ENCODE data around the gene EFCAB14.
"Not testable (repeated sequence)": the region's sequence is repeated elsewhere in the genome, so short reads cannot be mapped to it uniquely, and the experiment has no call there.

EFCAB14 gene

GRCh38 chr1:46747683-46748288 lies 28.9 kb upstream of the EFCAB14 start:
- H3K9me3 Mint-ChIP-seq: no peaks in the 10 kb centered on the region
- no peak overlapping the region for H3K4me3 Mint-ChIP-seq
- H3K4me1 Mint-ChIP-seq: no peaks in the 10 kb centered on the region
- H3K27me3 Mint-ChIP-seq: peaks cover 29 to 44% of the 10 kb centered on the region in 2 donors
- H3K27ac Mint-ChIP-seq: no peak overlapping the region
- ATAC-seq (replicated peaks) (peak in 1 of 2 donors; percentile 43), DNase-seq (no peak)
- no peaks in the 10 kb centered on the region for H3K36me3 Mint-ChIP-seq

DNA sequence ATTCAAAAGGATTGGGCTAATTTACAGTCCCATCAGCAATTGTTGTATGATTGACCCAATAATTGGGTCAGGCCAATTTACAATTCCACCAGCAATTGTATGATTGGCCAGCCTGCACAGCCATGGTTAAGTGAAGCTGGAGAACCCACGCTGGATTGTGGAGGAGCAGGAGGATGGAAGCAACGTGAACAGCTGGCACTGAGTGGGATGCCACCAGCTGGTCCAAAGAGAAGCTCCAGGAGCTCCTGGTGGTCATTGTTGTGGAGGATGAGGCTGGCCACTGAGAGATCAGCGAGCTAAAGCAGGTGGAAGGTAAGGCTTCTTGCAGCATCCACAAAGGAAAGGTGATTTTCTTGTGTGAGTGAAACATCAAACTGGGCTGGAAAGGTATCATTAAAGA lies 23.2 kb upstream of the EFCAB14 start:
- Mint-ChIP-seq H3K4me3 (no peak overlapping the region), H3K9me3 (no peaks in the 10 kb centered on the region), H3K36me3 (no peaks in the 10 kb centered on the region), H3K27ac (no peak overlapping the region), H3K27me3 (peaks cover 24 to 30% of the 10 kb centered on the region in 2 donors), H3K4me1 (no peaks in the 10 kb centered on the region)
- DNase-seq (no peak), ATAC-seq (replicated peaks) (no peak)

DNA sequence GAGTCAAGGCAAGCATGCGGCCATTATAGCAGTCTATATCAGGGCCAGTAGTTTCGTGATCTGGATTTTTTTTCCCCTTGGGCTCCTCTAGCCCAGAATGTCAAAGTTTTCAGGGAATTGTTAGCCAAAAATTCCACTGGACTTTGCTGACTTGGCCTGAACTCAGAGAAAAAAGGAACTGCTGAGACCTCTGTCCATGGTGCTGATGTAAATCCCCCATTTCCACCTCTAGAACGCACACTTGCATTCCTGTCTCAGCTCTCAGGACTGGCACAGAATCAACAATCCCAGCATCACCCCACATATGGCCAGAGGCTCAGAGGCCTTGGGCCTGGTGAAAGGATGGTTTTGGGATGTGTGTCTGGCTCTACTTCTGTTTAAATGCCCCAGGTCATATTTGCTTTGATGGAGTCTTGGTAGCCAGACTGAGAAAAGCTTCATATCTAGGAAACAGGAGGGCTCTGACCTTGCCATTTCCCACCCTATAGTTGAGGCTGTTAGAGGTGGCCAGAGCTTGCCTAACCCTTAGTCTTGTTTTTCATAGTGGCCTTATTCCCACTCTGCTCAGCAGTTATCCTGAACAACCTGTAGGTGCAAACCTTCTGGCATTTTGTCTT lies 16.9 kb upstream of the EFCAB14 start:
- Mint-ChIP-seq H3K36me3 (no peaks in the 10 kb centered on the region), H3K4me1 (no peaks in the 10 kb centered on the region), H3K27ac (no peak overlapping the region), H3K27me3 (peaks cover 25 to 26% of the 10 kb centered on the region in 2 donors), H3K9me3 (peaks cover 9 to 10% of the 10 kb centered on the region in 2 donors), H3K4me3 (no peak overlapping the region)
- peak; percentile 29 to 41 for ATAC-seq (replicated peaks)
- DNase-seq: no peak

DNA sequence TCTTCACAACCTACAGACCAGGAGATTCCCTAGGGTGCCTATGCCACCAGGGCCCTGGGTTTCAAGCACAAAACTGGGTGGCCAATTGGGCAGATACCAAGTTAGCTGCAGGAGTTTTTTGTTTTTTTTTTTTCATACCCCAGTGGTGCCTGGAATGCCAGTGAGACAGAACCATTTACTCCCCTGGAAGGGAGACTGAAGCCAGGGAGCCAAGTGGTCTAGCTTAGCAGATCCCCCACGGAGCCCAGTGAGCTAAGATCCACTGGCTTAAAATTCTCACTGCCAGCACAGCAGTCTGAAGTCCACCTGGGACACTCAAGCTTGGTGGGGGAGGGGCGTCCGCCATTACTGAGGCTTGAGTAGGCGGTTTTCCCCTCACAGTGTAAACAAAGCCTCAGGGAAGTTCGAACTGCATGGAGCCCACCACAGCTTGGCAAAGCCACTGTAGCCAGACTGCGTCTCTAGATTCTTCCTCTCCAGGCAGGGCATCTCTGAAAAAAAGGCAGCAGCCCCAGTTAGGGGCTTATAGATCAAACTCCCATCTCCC lies 9.5 kb upstream of the EFCAB14 start:
- ATAC-seq (replicated peaks); DNase-seq: not testable (repeated sequence)
- peaks cover 56 to 72% of the 10 kb centered on the region in 2 donors for H3K27me3 Mint-ChIP-seq

DNA sequence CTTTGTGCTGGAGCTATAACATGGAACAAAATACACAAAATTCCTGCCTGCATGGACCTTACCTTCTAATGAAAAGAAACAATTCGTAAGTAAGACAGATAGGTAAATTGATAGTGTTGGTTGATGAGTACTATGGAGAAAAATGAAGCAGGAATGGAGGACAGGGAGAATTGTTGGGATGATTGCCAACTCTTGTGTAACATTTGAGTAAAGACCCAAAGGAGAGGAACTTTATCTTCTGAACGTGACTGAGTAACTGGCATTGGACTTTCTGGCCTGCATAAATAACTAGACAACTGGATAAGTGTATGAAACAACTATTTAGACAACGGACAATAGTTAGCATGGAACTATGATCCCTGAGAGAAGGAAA lies 6.8 kb upstream of the EFCAB14 start:
- no peak overlapping the region for H3K4me3 Mint-ChIP-seq
- H3K27ac Mint-ChIP-seq: no peak overlapping the region
- H3K9me3 Mint-ChIP-seq: peaks cover 3 to 4% of the 10 kb centered on the region in 2 donors
- H3K36me3 Mint-ChIP-seq: no peaks in the 10 kb centered on the region
- ATAC-seq (replicated peaks) (no peak), DNase-seq (no peak)
- peaks cover 46 to 49% of the 10 kb centered on the region in 2 donors for H3K27me3 Mint-ChIP-seq
- H3K4me1 Mint-ChIP-seq: peaks cover 4 to 6% of the 10 kb centered on the region in 2 donors

More for the DNA sequence above, 9.5 kb upstream of the EFCAB14 start:
- H3K36me3 Mint-ChIP-seq, H3K4me3 Mint-ChIP-seq, H3K27ac Mint-ChIP-seq, H3K4me1 Mint-ChIP-seq: not testable (repeated sequence)
- peaks cover 5 to 10% of the 10 kb centered on the region in 2 donors for H3K9me3 Mint-ChIP-seq

GRCh38 chr1:46724991-46725735 lies 6.2 kb upstream of the EFCAB14 start:
- no peaks in the 10 kb centered on the region for H3K36me3 Mint-ChIP-seq
- peaks cover 3% of the 10 kb centered on the region in 2 donors for H3K9me3 Mint-ChIP-seq
- peak; percentile 52 for DNase-seq
- no peak overlapping the region for H3K27ac Mint-ChIP-seq
- ATAC-seq (replicated peaks): peak; percentile 98 to 99
- H3K27me3 Mint-ChIP-seq: peaks cover 43 to 44% of the 10 kb centered on the region in 2 donors
- no peak overlapping the region for H3K4me3 Mint-ChIP-seq
- H3K4me1 Mint-ChIP-seq: peaks cover 4 to 6% of the 10 kb centered on the region in 2 donors

DNA sequence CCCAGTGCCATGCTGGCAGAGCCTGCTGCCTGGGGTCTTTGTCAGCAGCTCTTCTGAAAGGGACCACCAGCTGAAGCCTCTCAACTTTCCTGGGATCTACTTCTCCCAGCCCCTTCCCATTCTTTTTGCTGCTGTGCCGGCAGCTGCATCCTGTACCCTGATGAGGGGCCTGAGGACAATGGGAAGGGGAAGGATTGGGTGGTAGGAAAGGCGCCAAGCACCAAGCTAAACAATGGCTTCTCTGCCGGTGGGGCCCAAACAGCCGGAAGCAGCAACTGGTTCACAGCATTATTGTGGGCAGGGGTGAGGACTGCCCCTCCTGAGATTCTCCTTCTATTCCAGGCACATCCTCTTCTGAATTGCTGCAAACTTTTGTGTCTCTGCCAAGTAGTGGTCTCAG lies 5.0 kb upstream of the EFCAB14 start:
- Mint-ChIP-seq H3K36me3 (no peaks in the 10 kb centered on the region), H3K27ac (no peak overlapping the region)

GRCh38 chr1:46721686-46722205 lies 2.8 kb upstream of the EFCAB14 start:
- peaks cover 8 to 16% of the 10 kb centered on the region in 2 donors for H3K36me3 Mint-ChIP-seq
- DNase-seq: no peak
- H3K4me3 Mint-ChIP-seq: no peak overlapping the region
- peaks cover 16 to 25% of the 10 kb centered on the region in 2 donors for H3K27me3 Mint-ChIP-seq
- H3K9me3 Mint-ChIP-seq: peaks cover 0 to 2% of the 10 kb centered on the region in 2 donors
- no peak overlapping the region for H3K27ac Mint-ChIP-seq
- ATAC-seq (replicated peaks): no peak
- peaks cover 27 to 31% of the 10 kb centered on the region in 2 donors for H3K4me1 Mint-ChIP-seq

More for the DNA sequence above, 5.0 kb upstream of the EFCAB14 start:
- peaks cover 2 to 3% of the 10 kb centered on the region in 2 donors for H3K9me3 Mint-ChIP-seq
- ATAC-seq (replicated peaks) (no peak), DNase-seq (no peak)
- peaks cover 12 to 14% of the 10 kb centered on the region in 2 donors for H3K4me1 Mint-ChIP-seq
- no peak overlapping the region for H3K4me3 Mint-ChIP-seq
- H3K27me3 Mint-ChIP-seq: peaks cover 31 to 34% of the 10 kb centered on the region in 2 donors

- H3K27me3 Mint-ChIP-seq: peaks cover 12 to 20% of the 10 kb centered on the region in 2 donors
- ATAC-seq (replicated peaks) (no peak), DNase-seq (no peak)
- no peak overlapping the region for H3K4me3 Mint-ChIP-seq
- peaks cover 8 to 22% of the 10 kb centered on the region in 2 donors for H3K36me3 Mint-ChIP-seq
- H3K9me3 Mint-ChIP-seq: no peaks in the 10 kb centered on the region
- no peak overlapping the region for H3K27ac Mint-ChIP-seq
- peaks cover 30 to 36% of the 10 kb centered on the region in 2 donors for H3K4me1 Mint-ChIP-seq
Measured at GRCh38 chr1:46721204-46721603, 2.3 kb upstream of the EFCAB14 start.

DNA sequence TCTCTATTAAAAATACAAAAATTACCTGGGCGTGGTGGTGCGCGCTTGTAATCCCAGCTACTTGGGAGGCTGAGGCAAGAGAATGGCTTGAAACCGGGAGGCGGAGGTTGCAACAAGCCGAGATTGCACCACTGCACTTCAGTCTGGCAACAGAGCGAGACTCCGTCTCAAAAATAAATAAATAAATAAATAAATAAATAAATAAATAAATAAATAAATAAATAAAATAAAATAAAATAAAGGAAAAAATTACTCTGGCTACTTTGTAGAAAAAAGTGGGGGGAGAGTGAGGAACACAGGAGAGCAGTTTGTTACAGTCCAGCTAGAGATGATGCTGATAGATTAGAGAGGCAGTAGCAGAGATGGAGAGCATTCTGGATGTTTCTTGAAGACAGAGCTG lies 1.4 kb upstream of the EFCAB14 start:
- peaks cover 3 to 11% of the 10 kb centered on the region in 2 donors for H3K27me3 Mint-ChIP-seq
- H3K4me3 Mint-ChIP-seq; ATAC-seq (replicated peaks); H3K9me3 Mint-ChIP-seq; DNase-seq; H3K27ac Mint-ChIP-seq: not testable (repeated sequence)
- H3K36me3 Mint-ChIP-seq: peaks cover 10 to 26% of the 10 kb centered on the region in 2 donors
- H3K4me1 Mint-ChIP-seq: peaks cover 30 to 40% of the 10 kb centered on the region in 2 donors

GRCh38 chr1:46719689-46720088 lies 775 bp upstream of the EFCAB14 start:
- peaks cover 0 to 9% of the 10 kb centered on the region in 2 donors for H3K27me3 Mint-ChIP-seq
- no peak for ATAC-seq (replicated peaks)

DNA sequence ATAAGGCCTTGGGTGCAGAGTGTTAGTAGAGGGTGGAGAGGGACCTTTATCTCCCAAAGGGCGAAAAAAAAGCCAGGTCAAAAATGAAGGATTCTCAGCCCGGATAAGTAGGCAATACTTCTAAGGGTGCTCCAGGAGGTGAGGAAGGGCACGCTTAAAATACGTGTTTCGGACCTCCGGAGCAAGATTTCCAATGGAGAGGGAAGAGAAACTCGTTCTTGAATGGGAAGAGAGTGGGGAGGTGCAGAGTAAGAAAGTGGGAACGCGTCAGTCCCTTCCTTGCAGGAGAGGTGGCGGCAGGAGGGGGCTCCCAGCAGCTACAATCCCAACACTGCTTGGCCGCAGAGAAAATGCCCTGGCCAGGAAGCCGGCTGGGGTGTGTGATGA lies 581 bp downstream of the EFCAB14 start:
- Mint-ChIP-seq H3K9me3 (no peaks in the 10 kb centered on the region), H3K4me3 (peak overlapping the region; percentile 95 to 97), H3K27ac (peak overlapping the region; percentile 97), H3K4me1 (peaks cover 24 to 40% of the 10 kb centered on the region in 2 donors), H3K36me3 (peaks cover 13 to 34% of the 10 kb centered on the region in 2 donors), H3K27me3 (peaks cover 0 to 9% of the 10 kb centered on the region in 2 donors)
- DNase-seq: no peak
- no peak for ATAC-seq (replicated peaks)

More at GRCh38 chr1:46719689-46720088, 775 bp upstream of the EFCAB14 start:
- peak overlapping the region; percentile 97 for H3K27ac Mint-ChIP-seq
- peak overlapping the region; percentile 95 to 97 for H3K4me3 Mint-ChIP-seq
- DNase-seq: no peak
- no peaks in the 10 kb centered on the region for H3K9me3 Mint-ChIP-seq
- peaks cover 24 to 40% of the 10 kb centered on the region in 2 donors for H3K4me1 Mint-ChIP-seq
- H3K36me3 Mint-ChIP-seq: peaks cover 10 to 30% of the 10 kb centered on the region in 2 donors

DNA sequence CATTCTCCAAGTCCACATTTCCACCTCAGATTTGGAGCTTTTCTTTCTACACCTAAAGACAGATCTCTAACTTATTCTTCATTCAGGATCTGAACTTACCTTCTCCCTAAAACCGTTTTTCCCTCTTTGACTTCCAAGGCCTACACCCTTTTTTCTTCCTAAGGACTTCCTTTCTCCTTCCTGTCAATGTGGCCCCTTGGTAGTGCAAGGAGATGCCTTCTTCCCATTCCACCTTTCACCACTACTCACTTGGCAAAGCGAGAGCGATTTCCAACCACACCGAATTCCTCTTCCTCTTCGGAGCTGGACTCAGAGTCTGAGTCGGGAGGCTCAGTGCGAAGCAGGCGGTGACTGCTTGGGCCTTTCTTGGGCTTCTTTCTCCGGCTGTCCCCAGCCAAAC lies 1.3 kb downstream of the EFCAB14 start:
- peaks cover 0 to 9% of the 10 kb centered on the region in 2 donors for H3K27me3 Mint-ChIP-seq
- ATAC-seq (replicated peaks) (no peak), DNase-seq (no peak)
- H3K36me3 Mint-ChIP-seq: peaks cover 13 to 34% of the 10 kb centered on the region in 2 donors
- H3K4me3 Mint-ChIP-seq: peak overlapping the region; percentile 95 to 97
- peaks cover 24 to 40% of the 10 kb centered on the region in 2 donors for H3K4me1 Mint-ChIP-seq
- no peaks in the 10 kb centered on the region for H3K9me3 Mint-ChIP-seq
- peak overlapping the region; percentile 97 for H3K27ac Mint-ChIP-seq

- peaks cover 27 to 39% of the 10 kb centered on the region in 2 donors for H3K4me1 Mint-ChIP-seq
- no peak for DNase-seq
- no peak overlapping the region for H3K4me3 Mint-ChIP-seq
- peaks cover 13 to 45% of the 10 kb centered on the region in 2 donors for H3K36me3 Mint-ChIP-seq
- no peak overlapping the region for H3K27ac Mint-ChIP-seq
- ATAC-seq (replicated peaks): no peak
- H3K9me3 Mint-ChIP-seq: no peaks in the 10 kb centered on the region
- no peaks in the 10 kb centered on the region for H3K27me3 Mint-ChIP-seq
Measured at GRCh38 chr1:46714976-46715375, 3.9 kb downstream of the EFCAB14 start.
